Activated CD4-positive, CD25-positive, alpha-beta regulatory T cell (primary cell): ENCODE measurements around the gene WIPF2.

Experiments used
- DNase-seq, 4 experiments: peaks; one replicate each; lab custom pipeline; 2025; lab: John Stamatoyannopoulos, UW

The WIPF2 gene

DNA sequence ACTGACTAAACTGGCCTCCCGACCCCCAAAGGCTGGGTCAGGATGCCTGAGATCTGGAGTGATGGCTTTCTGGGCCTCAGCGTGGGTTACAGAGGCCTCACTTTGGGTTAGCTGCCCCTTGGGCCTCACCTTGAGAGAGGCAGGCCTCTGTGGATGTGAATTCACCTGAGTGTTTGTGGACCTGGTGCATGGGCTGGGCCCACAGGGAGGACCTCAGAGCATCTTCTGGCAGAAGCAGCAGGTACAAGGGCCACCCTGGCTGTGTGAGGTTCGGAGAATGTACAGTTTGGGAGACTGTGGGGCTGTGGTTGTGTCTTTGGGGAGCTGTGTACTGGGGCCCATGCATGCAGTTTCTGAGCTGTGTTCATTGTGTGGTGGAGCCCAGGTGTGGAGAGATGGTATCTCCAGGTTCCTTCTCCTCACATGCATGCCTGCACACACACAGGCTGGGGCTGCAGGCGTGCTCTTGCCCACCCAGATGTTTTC, 108.2 kb downstream of the WIPF2 start:
- DNase-seq = no peak

DNA sequence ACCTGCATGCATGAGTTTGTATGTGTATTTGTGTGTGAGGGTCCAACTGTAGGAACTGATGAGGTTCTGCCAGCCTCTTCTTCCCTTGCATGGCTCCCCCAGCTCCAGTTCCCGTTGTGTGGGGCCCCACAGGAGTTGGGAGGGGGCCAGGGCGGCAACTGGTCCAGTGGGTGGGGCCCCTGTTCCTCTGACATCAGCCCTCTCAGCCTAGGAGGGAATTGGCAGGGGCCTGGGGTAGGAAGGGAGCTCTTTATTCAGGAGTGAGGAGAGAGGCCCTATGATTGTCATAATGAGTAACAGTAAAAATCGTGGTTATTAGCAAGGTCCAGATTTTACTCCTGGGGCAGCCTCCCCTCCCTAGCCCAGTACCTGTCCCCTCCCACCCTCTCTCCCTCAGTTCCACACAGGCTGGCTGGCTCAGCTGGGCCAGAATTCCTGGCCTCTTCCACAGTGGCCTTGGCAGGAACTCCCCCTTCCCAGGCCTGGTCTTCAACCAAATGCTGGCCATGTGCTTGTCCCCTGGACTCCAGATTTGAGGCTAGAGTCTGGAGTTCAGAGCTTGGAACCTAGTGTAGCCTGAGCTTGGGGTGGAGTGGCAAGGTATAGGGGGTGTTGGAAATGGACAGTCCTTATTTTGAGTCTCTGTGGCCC, 108.8 kb downstream of the WIPF2 start:
- no peak for DNase-seq

DNA sequence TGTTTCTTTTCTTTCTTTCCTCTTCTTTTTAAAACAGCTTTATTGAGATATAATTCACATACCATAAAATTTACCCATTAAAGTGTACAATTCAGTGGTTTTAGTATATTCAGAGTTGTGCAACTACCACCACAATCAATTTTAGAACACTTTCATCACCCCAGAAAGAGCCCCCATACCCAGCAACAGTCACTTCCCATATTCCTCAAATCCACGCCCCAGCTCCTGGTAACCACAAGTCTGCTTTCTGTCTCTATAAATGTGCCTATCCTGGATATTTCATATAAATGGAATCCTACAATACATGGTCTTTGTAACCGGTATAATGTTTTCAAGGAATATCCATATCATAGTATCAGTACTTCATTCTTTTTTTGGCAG, 109.3 kb downstream of the WIPF2 start:
- DNase-seq = no peak

DNA sequence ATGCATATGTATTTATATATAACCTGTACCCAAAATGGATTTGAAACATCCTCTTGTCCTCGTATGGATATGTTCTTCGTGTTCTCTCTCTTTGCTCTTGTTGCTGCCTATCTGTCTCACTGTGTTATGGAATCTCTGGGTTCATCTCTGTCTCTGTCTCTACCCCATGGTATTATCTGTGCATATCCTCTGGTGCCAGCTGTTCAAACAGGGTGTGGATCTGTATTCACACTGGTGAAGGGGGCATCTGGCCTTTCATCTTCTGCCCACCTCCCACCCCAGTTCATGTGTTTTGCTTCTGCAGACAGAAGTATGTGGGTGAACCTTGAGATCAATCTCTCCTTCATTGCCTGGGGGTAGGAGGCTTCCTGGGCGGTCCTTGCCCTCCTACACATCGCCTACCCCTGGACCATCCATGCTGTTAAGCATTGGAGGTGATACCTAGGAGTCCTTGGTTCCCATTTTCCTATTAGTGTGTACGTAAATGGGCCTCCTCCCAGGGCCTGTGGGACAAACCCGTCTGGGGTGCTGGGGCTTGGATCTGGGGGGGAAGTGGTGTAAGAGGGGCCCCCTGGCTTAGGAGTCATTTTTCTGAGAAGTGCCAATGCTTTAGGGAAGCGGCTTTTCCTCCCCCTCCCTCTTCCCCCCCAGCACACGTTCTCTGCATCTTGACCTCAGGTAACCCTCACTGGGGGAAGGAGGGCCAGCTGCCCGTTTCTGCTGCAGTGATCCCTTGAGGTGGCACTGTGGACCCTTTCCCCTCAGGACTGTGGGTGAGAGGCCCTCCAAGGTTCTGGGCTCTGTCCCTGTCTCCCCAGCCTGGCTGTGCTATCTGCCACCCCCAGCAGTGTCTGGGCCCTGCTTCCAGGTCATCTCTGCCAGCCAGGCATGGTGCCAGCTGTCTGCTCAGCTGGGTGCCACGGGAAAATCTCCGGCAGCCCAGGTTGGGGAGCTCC, 111.0 kb downstream of the WIPF2 start:
- no peak for DNase-seq

DNA sequence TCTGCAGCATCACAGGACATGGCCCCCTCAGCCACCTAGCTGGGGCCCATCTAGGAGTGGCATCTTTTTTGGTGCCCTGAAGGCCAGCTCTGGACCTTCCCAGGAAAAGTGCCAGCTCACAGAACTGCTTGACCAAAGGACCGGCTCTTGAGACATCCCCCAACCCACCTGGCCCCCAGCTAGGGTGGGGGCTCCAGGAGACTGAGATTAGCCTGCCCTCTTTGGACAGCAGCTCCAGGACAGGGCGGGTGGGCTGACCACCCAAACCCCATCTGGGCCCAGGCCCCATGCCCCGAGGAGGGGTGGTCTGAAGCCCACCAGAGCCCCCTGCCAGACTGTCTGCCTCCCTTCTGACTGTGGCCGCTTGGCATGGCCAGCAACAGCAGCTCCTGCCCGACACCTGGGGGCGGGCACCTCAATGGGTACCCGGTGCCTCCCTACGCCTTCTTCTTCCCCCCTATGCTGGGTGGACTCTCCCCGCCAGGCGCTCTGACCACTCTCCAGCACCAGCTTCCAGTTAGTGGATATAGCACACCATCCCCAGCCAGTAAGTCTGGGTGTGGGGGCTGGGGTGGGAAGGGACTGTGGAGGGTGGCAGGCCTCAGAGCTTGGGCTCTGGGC, 111.9 kb downstream of the WIPF2 start:
- DNase-seq = no peak

DNA sequence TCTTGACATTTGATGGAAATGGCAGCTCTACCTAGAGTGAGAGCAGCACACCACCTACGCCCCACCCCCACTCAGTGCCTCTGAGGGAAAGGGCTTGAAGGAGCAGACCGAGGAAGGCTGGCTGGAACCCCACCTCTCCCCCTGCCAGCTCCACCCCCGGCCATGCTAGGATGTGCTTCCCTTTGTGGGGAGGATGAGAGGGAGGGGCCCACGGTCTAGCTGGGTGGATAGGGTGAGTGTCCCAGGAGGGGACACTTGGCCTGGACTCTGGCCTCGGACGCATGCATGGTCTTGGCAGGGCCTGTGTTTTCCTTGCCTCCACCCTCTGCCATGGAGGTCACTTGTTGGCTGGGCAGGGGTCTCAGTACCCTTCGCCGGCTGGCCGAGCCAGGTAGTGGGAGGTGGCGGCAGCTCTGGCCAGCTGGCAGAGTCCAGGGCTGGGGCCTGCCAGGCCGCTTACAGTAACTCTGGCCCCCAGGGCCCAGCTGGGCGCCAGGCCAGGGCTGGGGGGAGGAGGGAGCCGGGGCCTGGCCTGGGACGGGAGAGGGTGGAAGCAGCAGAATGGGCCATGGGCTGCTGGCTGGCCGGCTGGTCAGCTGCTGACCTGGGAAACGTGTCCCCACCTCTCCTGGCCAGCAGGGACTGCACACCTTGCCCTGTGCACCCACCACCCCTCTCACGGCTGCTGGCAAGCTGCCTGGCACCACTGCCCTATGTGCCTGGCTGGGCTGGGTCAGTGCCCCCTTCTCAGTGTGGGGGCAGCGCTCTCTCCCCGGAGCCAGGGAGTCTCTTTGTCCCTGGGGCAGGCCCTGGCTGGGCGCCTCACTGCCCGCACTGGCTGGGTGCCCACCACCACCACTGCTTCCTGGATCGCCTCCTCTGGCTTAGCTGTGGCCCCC, 112.9 kb downstream of the WIPF2 start:
- no peak for DNase-seq
